Mesodermal cell (in vitro differentiated cells): ENCODE data around the gene FNIP2.
"Not testable (repeated sequence)": the region's sequence is repeated elsewhere in the genome, so short reads cannot be mapped to it uniquely, and the experiment has no call there.

ENCODE experiments used
- H3K27ac ChIP-seq: 2 replicates; pipeline ENCODE4 v1.7.0; 2013; ENCODE audit warnings: mild to moderate bottlenecking, low read depth, low read length, moderate library complexity; ENCODE audit not compliant: severe bottlenecking
- H3K36me3 ChIP-seq: 2 replicates; pipeline ENCODE4 v1.7.1; 2013; ENCODE audit warnings: mild to moderate bottlenecking, low read length, moderate library complexity; ENCODE audit not compliant: control insufficient read depth, insufficient read depth
- H3K4me1 ChIP-seq: one replicate; pipeline ENCODE4 v1.7.1; 2013; ENCODE audit warnings: mild to moderate bottlenecking, low read length; ENCODE audit not compliant: insufficient read depth, control insufficient read depth, poor library complexity, severe bottlenecking
- H3K4me3 ChIP-seq: 2 replicates; pipeline ENCODE4 v1.7.0; 2013; ENCODE audit warnings: low read length, control low read depth, mild to moderate bottlenecking; ENCODE audit not compliant: insufficient read depth, poor library complexity, severe bottlenecking; ENCODE audit errors: extremely low read depth
- H3K9me3 ChIP-seq: 2 replicates; pipeline ENCODE4 v1.7.1; 2013; ENCODE audit warnings: mild to moderate bottlenecking, low read length, moderate library complexity; ENCODE audit not compliant: control insufficient read depth
- WGBS, 2 experiments: methylation state at CpG; one replicate each; pipeline ENCODE4 v1.1.5; 2013; ENCODE audit warnings: missing lambda C conversion rate in 2 of 2; ENCODE audit not compliant: insufficient coverage in 2 of 2; 5-methylcytosine and 5-hydroxymethylcytosine counted together

Gene FNIP2

GRCh38 chr4:158793430-158793829, 24.6 kb downstream of the FNIP2 start:
- H3K4me3 ChIP-seq, H3K27ac ChIP-seq, H3K36me3 ChIP-seq, H3K9me3 ChIP-seq: not testable (repeated sequence)
- peaks cover 20% of the 10 kb centered on the region for H3K4me1 ChIP-seq
- no CpG with 5 or more reads among the region's 1 CpG for WGBS, 2 experiments

- H3K27ac ChIP-seq, result no peak overlapping the region
Measured at GRCh38 chr4:158796370-158797140, 27.7 kb downstream of the FNIP2 start.

GRCh38 chr4:158798062-158798461, 29.2 kb downstream of the FNIP2 start:
- H3K27ac ChIP-seq, result no peak overlapping the region
- WGBS, 2 experiments, result 88 to 100% methylated on average over 2 to 5 of the region's 7 CpGs
- no peaks in the 10 kb centered on the region for H3K9me3 ChIP-seq
- peaks cover 3% of the 10 kb centered on the region for H3K36me3 ChIP-seq
- H3K4me3 ChIP-seq, result no peak overlapping the region
- peaks cover 21% of the 10 kb centered on the region for H3K4me1 ChIP-seq

More at GRCh38 chr4:158796370-158797140, 27.7 kb downstream of the FNIP2 start:
- Histone ChIP-seq H3K36me3 (peaks cover 3% of the 10 kb centered on the region), H3K9me3 (no peaks in the 10 kb centered on the region), H3K4me1 (peaks cover 31% of the 10 kb centered on the region), H3K4me3 (no peak overlapping the region)
- WGBS, 2 experiments, result 95 to 97% methylated on average over 4 of the region's 7 CpGs

- H3K4me3 ChIP-seq, result no peak overlapping the region
- peaks cover 16% of the 10 kb centered on the region for H3K4me1 ChIP-seq
- peaks cover 3% of the 10 kb centered on the region for H3K36me3 ChIP-seq
- H3K27ac ChIP-seq, result peak overlapping the region; percentile 39
- no peaks in the 10 kb centered on the region for H3K9me3 ChIP-seq
Measured at GRCh38 chr4:158799013-158799770, 30.4 kb downstream of the FNIP2 start.

- Histone ChIP-seq H3K9me3 (no peaks in the 10 kb centered on the region), H3K4me1 (peaks cover 16% of the 10 kb centered on the region), H3K27ac (no peak overlapping the region), H3K4me3 (no peak overlapping the region), H3K36me3 (peaks cover 3% of the 10 kb centered on the region)
- 67 to 89% methylated on average over 3 to 4 of the region's 7 CpGs for whole genome bisulfite sequencing, 2 experiments
Measured at GRCh38 chr4:158799856-158800255, 31.0 kb downstream of the FNIP2 start.

GRCh38 chr4:158801066-158801465, 32.2 kb downstream of the FNIP2 start:
- no peaks in the 10 kb centered on the region for H3K9me3 ChIP-seq
- no peaks in the 10 kb centered on the region for H3K36me3 ChIP-seq
- 100% methylated on average over 3 of the region's 4 CpGs; no CpG with 5 or more reads in 1 of the 2 experiments for WGBS, 2 experiments
- no peak overlapping the region for H3K4me3 ChIP-seq
- peak overlapping the region; percentile 42 for H3K27ac ChIP-seq
- H3K4me1 ChIP-seq, result peaks cover 16% of the 10 kb centered on the region

- WGBS, 2 experiments, result 100% methylated on average over 1 of the region's 3 CpGs; no CpG with 5 or more reads in 1 of the 2 experiments
- no peaks in the 10 kb centered on the region for H3K36me3 ChIP-seq
- peaks cover 16% of the 10 kb centered on the region for H3K4me1 ChIP-seq
- H3K4me3 ChIP-seq, result no peak overlapping the region
- no peaks in the 10 kb centered on the region for H3K9me3 ChIP-seq
- H3K27ac ChIP-seq, result peak overlapping the region; percentile 18
Measured at GRCh38 chr4:158801677-158802076, 32.9 kb downstream of the FNIP2 start.

GRCh38 chr4:158802914-158803313, 34.1 kb downstream of the FNIP2 start:
- no CpG with 5 or more reads among the region's 1 CpG for WGBS, 2 experiments
- H3K9me3 ChIP-seq, result no peaks in the 10 kb centered on the region
- no peaks in the 10 kb centered on the region for H3K36me3 ChIP-seq
- H3K4me3 ChIP-seq, result no peak overlapping the region
- H3K27ac ChIP-seq, result no peak overlapping the region
- peaks cover 21% of the 10 kb centered on the region for H3K4me1 ChIP-seq

GRCh38 chr4:158805635-158806471, 37.0 kb downstream of the FNIP2 start:
- Histone ChIP-seq H3K4me1 (peaks cover 23% of the 10 kb centered on the region), H3K36me3 (no peaks in the 10 kb centered on the region), H3K9me3 (no peaks in the 10 kb centered on the region), H3K4me3 (no peak overlapping the region), H3K27ac (peak overlapping the region; percentile 13)
- 95 to 98% methylated on average over 8 to 9 of the region's 10 CpGs for WGBS, 2 experiments

GRCh38 chr4:158807691-158808090, 38.9 kb downstream of the FNIP2 start:
- 69 to 70% methylated on average over 2 of the region's 3 CpGs for WGBS, 2 experiments
- H3K4me3 ChIP-seq, result no peak overlapping the region
- H3K4me1 ChIP-seq, result peaks cover 35% of the 10 kb centered on the region
- no peak overlapping the region for H3K27ac ChIP-seq
- no peaks in the 10 kb centered on the region for H3K9me3 ChIP-seq
- H3K36me3 ChIP-seq, result no peaks in the 10 kb centered on the region
